GM19455 (cell line): ENCODE data around the gene LTBP2.
A peak's percentile ranks its signal among the peaks of the same experiment; 100 is the strongest.

Experiments used
- ATAC-seq: cut with Tn5 transposase; IDR thresholded peaks from one replicate; pipeline ENCODE4 v1.9.1; 2021; ENCODE audit not compliant: unreplicated experiment

Gene LTBP2

DNA sequence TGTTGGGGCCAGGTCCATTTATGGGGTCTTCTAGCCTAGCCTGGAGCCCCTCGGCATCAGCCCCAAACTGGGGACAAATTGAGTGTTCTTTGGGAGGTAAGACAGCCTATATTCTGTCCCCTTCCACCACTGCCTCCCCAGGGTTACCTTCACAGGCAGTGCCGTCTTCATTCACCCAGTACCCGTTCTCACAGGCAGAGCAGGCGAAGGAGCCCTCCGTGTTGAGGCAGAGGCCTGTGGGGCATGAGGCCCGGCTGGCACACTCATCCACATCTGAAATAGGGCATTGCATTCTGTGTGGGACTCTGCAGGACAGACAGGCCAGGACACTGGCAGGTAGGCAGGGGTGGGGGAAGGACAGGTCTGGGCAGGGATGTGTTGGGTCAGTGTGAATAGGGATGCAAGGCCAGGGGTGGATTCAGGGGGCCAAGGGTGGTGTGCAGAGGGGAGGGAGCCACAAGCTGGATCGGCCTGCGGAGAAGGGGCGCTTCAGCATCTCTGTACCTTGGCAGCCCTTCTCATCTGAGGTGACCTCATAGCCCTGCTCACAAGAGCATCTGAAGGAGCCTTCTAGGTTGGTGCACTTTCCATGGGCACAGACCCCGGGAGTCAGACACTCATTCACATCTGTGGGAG is 102.3 kb downstream of the LTBP2 start:
- no peak for ATAC-seq

DNA sequence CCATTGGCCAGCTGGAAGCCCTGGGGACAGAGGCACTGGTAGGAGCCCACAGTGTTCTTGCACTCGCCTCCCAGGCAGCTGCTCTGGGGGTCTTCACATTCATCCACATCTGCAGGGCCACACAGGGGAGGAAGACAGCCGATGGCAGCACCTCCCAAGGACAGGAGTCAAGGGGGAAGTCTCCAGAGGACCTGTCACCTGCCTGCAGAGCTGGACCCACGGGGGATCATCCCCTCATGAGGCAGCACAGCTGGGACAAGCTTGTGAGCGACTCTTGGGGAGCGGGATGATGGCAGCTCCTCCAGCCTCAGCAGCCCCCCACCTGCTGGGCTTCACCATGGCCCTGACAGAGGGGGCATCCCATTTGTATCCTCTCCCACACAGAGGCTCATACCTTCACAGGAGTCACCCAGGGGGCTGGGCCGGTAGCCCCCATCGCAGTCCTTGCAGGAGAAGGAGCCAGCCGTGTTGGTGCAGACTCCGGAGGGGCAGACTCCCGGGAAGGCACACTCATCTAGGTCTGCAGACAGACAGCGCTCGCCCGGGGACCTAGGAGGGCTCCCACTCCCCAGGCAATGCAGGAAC is 103.1 kb downstream of the LTBP2 start:
- ATAC-seq = no peak

DNA sequence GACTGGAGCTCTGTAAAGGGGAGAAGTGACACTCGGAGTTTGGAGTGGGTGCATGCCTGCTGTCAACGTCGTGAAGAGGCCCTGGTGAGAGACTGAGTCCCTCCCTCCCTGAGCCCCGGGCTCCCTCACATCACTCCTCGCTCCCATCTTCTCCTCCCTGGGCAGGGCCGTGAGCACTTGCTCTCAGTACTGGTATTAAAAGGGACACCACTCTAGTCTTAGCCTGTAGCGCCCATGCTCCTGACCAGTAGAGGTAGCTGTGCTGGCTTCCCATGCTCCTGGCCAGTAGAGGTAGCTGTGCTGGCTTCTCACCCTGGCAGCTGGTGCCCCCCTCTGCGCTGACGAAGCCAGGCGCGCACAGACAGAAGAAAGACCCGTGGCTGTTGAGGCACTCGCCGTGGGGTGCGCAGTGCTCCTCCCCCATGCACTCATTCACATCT is 103.7 kb downstream of the LTBP2 start:
- no peak for ATAC-seq

DNA sequence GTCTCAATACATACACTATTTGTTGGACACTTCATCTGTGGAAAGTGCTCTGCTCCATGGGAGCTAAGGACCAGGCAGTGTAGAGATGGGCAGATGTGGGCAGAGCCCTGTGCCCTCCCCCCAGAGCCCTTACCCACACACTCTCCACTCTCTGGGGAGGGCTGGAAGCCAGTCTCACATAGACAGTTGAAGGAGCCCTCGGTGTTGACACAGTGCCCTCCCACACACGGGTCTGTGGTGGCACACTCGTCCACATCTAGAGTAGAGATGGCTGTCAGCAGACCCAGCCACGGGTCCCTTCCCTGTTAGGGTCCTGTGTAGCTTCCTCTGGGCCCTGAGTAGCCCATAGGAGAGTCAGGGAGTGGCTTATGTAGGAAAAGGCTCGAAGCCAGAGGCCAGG is 104.2 kb downstream of the LTBP2 start:
- ATAC-seq = no peak

DNA sequence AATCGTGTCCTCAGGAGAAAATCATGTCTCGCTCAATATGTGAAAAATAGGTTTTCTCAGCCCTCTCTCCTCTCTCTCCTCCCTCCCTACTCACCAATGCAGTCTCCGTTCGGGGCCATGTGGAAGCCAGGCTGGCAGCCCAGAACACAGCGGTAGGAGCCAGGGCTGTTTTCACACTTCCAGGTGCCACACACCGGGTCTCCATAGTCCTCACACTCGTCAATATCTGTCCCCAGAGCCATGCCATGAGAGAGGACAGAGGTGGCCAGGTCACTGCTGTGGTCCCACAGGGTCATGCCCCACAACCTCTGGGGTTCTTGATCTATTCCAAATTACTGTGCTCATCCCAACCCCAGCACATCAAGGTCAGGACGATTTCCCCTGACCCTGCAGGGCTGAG is 105.0 kb downstream of the LTBP2 start:
- no peak for ATAC-seq

DNA sequence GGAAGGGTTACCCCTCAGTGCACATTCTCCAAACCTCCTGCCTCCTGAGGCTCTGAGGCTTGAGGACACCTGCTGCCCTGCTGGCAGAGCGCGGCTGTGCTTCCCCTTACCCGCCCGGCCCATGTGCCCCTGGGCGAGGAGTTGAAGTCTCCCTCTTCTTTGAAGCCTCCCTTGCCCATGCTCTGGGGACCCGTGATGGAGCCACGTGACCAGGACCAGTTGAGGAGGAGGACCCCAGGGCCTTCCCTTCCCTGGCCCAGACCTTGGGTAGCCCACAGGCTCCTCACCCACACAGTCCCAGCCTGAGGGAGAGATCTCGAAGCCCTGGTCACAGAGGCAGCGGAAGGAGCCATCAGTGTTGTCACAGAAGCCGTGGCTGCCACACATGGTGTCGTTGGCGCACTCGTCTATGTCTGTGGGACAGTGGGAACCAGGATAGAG is 105.6 kb downstream of the LTBP2 start:
- no peak for ATAC-seq

DNA sequence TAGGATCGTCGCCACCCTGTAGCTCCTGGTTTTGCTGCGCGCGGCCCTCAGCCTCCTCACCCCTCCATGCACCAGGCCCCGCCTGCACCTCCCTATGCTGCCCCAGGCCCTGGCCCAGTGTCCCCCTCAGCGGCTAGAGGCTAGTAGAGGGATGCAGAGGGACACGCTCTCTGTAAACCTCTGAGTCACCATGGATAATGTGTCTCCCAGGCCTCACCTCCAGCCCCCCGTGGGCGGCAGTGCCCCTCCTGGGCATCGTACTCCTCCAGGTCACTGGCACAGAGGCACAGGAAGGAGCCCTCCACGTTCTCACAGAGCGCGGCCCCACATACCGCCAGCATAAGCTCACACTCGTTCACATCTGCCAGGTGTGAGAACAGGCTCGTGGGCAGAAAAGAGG is 106.2 kb downstream of the LTBP2 start:
- no peak for ATAC-seq

DNA sequence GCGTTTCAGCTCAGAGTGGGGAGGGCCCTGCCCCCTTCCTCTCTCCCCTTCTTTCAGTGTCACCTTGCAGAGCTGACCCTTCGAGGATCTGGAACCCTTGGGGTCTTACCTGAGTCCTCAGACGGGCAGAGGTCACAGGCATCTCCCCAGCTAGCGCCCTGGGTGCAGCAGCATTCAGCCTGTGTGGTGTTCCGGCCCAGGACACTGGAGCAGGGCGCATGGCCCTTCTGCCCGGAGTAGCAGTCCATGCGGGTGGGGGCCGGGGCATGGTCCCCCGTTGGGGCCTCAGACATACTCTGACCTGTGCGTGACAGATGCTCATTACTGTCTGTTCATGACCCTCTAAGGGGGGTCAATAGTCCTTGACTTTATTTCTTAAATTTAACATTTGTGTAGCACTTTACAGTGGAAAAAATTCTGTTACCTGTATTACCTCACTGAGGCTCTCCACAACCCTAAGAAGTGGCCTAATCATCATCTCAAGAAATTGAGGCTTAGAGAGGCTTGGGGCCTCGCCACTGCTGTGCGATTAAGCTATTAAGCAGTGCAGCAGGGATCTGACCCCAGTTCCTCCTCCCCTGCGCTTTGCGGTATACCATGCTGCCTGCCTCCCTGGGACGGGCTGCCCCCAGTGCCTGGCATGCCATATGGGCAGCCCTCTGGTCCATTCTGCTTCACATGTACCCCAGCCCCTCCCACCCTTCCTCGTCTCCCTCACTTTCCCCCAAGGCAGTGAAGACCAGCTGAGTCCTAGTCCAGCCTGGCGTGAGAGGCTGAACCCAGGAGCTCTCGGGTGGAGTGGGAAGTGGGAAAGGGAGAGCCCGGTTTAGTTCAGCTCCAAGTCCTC is 106.9 kb downstream of the LTBP2 start:
- no peak for ATAC-seq

DNA sequence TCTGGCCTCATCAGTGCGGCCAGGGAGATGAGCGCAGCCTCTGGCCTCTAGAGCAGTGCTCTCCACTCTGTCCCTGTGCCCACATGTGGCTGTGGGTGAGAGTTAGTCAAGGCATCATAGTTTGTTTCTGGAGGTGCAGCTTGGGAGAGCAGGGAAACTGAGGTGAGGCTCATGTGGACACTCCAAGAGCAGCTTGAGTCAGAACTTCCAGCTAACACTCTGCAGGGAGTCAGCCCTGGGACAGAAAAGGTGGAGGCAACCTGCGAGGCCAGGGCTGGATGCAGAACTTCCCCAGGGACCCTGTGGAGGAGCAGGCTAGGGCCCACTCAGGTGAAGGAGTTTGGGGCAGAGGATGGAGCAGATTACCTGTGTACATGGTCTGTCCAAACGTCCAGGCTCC is 107.6 kb downstream of the LTBP2 start:
- no peak for ATAC-seq

DNA sequence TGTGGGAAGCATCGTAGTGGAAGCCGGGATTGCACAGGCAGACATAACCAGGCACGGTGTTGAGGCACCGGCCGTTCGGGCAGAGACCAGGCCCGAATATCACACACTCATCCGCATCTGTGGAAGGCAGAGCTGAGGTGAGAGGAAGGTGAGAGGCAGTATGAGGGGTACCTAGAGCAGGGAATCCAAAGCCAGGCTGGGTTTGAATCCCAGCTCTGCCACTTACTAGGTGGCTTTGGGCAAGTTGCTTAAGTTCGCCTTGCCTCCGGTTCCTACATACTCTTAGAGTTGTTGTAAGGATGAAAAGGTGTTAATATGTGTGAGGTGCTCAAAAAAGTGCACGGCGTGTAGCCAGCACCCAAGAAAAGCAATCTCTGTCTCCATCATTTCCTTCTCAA is 108.1 kb downstream of the LTBP2 start:
- ATAC-seq = no peak

DNA sequence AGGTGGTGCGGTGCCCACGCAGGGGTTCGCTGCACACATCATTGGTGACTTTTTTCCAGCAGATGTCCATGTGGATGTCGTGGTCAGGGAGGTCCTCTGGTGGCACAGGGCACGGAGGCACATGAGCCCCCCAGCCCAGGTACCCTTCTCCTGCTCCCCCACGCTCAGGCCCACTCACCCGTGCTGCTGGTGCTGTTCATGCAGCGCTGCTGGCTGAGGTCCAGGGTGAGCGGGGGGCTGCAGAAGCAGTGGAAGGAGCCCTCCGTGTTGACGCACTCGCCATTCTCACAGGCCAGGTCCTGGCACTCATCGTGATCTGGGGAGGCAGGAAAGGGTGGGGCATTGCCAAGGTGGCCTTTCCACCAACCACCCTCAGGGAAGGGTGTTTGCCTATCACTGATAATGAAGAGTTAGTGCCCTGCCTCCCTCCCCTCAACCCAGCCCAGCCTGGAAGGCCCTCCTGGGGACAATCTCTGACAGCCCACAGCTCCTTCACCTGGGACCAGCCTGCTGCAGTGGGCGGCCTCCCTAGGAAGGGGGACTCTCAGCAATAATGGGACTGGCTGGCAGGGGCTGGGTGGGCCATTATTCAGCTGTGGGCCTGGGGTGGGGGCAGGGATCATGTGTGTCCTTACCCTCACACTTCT is 108.6 kb downstream of the LTBP2 start:
- no peak for ATAC-seq

DNA sequence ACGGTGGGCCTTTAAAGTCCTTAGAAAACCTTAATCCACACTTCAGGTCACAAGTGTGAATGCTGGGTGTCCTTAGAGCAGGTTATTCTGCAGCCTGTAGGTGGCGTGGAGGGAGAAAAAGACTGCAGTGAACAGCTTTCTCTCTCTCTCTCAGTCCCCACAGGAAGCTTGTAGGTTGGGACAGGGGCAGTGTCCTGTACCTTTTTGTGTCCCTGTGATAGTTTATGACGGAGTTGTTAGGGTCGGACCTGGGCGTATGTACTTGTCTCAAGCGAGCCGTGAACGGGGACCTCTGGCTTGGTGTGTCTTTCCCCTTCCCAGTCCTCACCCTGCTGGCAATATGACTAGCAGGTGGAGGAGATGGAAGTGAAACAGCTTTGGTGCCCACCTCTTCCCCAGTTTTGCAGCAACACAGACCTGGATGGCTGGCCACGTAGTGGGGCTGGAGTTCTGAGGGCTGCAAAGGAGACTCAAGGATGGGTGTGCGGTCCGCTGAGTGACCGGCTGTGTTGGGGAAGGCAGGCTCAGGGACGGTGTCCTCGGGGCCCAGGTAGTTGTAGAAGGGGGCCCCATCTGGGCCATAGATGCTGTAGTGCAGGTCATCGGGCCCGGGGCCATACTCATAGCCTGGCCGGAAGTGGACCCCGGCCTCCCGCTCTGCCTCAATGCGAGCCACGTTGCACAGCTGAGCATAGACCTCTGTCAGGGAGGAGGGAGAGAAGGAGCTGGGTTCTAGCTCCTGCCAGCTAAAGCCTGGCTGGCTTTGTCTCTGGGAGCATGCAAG is 109.6 kb downstream of the LTBP2 start:
- ATAC-seq = no peak

DNA sequence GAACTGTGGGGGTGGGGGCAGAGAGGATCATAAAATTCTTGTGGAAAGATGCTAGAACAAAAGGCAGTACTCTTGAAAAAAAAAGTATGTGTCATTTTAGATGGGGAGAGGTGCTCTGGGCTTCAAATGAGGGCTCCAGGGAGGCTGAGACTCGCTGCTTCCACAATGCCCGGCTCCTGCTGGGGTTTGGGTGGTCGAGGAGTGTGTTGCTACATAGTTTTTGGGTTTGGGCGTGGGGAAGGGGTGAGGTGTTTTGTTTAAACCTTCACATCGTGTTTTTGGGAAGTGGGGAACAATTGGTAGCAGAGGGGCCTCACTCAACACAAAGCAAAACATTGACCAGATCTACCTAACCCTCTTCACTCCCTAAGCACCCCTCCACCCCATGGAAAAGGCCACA is 110.3 kb downstream of the LTBP2 start:
- ATAC-seq = no peak

DNA sequence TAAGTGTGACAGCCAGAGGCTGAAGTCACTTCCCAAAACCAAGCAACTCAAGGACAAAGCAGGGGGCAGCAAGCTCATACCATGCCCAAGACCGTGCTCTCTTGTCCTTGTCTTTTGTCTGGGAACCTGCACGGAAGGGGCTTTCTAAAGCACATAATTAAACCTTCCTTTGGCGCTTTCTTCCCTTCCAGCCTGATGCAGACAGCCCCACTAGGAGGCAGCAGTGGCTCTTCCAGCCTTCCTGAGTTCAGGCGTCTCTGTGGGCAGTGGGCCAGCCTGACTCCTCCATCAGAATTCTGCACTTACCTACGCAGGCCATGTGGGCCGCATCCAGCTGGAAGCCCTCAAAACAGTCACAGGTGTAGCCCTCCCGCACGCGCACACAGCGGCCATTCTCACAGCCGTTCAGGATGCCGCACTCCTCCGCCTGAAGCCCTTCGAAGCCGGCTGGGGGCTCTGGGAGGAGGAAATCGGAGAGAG is 110.9 kb downstream of the LTBP2 start:
- ATAC-seq = no peak

DNA sequence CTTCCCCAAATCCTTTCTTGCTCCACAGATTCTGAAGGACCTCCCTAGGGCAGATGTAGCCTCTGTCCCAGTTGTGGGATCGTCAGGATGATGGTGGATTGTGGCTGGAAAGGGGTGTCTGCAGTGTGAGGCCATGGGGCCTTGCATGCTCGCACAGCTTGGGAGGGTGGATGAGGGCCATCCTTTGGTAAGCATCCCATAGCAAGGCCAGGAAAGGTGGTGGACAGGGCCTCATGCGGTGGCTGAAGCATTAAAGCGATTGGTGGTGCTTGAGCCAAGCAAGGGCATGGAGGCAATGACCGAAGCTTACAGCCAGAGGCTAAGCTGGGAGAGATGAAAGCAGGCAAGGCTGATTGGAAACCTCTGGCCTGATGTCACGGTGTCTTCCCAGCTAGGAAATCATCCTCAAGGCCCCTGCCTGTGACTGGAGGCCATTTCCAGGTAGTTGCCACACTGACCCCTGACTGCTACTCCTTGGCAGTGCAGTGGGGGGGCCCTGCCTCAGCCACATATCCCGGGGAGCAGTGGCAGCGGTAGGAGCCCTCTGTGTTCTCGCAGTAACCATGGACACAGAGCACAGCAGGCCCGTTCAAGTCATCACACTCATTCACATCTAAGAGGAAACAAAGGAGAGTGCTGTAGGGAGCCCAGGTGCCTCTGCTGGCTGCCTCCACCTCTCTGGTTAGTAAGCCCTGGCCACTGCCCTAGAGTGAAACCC is 111.5 kb downstream of the LTBP2 start:
- ATAC-seq = no peak

DNA sequence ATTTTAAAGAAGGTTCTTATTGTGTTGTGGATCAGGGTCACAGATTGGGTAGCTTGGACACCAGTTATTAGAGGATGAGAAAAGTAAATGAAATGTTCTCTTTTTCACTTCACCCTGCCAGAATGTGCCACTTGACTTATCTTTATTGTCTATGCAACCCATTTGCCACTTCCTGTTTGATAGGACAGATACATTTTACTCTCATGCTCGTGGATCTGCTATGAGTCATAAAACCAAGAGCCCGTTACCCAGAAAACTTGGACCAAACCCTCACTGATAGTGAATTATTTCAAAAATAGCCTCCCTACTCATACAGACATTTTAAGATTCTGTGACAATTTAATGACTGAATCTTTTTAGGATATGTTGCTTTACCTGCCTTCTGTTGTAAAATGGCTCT is 116.7 kb downstream of the LTBP2 start:
- ATAC-seq = no peak

DNA sequence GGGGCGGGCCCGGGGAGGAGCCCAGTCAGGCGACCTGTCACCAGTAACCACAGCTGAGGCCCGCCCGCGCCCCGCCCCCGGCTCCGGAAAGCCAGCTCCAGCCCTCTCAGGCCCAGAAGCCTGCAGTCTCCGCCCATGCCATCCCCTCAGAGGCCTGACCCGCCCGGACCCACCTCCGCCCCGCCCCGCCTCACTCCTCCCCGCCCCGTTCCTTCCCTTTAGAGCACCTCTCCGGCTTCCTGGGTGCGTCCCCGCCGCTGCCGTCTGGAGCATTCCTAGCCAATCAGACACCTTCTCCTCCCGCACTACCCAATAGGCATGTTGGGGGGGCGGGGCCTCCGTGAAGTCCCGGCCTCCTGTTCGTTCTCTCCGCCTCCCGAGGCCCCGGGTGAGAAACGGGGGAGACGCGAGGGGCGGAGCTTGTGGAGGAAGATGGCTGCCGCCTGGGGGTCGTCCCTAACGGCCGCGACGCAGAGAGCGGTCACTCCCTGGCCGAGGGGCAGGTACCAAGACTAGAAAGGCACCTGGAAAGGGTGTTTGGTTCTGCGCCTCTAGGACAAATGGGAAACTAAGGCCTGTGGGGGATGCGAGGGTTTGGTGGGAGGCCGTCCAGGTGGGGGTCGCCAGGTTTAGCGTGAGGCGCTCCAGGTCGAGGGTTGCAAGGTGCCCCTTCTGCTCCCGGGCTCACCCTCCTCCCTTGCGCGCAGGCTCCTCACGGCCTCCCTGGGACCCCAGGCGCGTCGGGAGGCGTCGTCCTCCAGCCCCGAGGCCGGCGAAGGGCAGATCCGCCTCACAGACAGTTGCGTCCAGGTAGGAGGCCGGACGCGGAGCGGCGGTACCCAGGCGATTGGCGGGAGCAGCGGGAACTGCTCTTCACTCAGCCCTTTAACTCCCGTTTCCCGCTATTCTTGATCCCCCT is 118.4 kb downstream of the LTBP2 start, which contains the start of gene ISCA2:
ISCA2 (plus strand) TSS at position 423 of the 919 bp plus-strand sequence; CDS start at position 433, 10 bp downstream.
- peak; percentile 87 for ATAC-seq

DNA sequence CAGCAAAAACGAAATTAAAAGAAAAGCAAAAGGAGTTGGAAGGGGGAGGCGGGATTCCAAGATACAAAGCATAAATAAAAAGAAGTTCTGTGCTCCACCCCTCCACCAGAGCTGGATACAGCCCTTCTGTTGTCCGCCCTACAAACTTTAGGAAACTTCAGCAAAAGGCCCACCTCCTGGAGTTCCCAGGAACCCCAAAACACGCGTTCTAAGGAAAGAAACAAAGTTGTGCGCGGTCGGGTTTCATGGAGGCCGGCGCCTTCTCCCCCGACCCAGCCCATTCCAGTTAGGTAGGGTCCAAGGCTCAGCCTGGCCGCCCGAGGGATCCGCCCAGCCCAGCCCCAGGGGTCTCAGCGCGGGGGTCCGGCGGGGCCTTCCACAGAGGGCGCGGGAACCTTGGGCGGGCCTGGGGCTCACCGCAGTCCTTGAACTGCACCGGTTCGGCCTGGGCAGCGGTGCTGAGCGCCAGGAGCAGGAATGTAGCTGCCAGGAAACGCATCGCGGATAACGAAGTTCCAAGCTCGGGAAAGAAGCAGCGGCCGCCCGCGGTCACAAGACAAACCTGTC is 119.2 kb downstream of the LTBP2 start, which contains the start of gene NPC2:
NPC2 (minus strand) TSS at position 530 of the 567 bp plus-strand sequence; CDS start at position 499, 31 bp downstream.
- peak; percentile 12 for ATAC-seq
